Measurements from ENCODE around the gene ABITRAM.
"Not testable (repeated sequence)": the region's sequence is repeated elsewhere in the genome, so short reads cannot be mapped to it uniquely, and the experiment has no call there.

Gene ABITRAM

GRCh38 chr9:108933231-108933717, 926 bp upstream of the ABITRAM start:
- peak; percentile 0 for DNase-seq

- peak; percentile 91 for DNase-seq
Observed at GRCh38 chr9:108933718-108934322, 380 bp upstream of the ABITRAM start, which contains the start of gene ELP1. Gene ELP1 (minus strand): TSS chr9:108934124. CDS start chr9:108931146, 2,978 bp downstream.

DNA sequence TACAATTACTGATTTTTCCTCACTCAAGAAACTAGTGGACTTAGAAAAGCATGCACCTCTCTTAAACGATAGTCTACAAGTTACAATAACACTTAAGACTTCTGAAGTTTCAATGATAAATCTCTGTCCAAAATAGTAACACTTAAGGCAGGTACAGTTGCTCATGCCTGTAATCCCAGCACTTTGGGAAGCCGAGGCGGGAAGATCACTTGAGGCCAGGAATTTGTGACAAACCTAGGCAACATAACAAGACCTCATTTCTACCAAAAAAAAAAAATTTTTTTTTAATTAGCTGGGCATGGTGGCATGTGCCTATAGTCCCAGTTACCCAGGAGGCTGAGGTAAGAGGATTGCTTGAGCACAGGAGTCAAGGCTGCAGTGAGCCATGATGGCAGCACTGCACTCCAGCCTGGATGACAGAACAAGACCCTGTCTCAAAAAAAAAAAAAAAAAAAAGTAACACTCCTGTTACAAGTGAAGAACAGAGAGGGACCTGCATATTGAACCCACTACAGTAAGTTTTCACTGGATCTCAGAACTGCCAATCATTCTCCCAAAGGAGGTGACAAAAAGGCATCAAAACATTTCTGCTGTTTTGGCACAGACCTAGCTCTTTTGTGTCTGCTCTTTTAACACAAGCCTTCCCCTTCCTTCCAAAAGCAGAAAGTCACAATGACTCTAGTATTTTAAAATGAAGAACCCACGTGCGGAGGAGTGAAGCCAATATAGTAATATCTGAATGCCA, 3.5 kb downstream of the ABITRAM start:
- DNase-seq: no peak

GRCh38 chr9:108939975-108940374, 5.8 kb downstream of the ABITRAM start:
- DNase-seq: no peak

DNA sequence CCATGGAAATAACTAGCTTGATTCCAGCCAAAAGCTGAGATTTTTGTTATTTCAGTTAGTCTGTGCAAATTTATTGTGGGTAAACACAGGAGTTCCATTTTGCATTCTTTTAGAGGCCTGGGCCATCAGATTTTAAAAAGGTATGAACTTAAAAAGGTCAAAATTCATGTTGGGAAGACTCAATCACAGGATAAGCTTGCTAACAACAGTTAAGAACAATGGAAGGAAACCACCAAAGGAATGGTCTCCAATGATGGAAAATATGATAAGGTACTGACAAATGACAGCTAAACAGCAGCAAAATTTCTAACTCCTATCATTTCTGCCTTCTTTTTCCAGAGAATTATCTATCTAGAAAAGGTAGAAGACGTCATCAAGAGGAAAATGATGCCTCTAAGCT, 16.0 kb downstream of the ABITRAM start:
- DNase-seq: no peak

DNA sequence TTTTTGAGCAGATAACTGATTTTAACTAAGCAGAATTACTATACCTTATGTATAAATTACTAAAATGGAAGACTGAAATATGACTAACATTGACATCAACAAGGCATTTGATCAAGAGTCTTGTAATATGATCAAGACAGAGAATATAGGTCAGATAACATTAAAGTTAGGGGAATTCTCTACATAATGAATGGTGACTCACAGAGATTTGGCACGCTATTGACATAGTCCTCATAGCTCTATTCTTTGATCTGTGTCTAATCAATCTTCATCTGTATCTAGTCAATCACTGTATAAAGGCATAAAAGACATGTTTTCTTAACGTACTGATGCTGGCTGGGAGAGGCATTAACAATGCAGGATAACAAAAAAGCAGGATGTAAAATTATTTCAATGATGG, 17.4 kb downstream of the ABITRAM start:
- DNase-seq: no peak

DNA sequence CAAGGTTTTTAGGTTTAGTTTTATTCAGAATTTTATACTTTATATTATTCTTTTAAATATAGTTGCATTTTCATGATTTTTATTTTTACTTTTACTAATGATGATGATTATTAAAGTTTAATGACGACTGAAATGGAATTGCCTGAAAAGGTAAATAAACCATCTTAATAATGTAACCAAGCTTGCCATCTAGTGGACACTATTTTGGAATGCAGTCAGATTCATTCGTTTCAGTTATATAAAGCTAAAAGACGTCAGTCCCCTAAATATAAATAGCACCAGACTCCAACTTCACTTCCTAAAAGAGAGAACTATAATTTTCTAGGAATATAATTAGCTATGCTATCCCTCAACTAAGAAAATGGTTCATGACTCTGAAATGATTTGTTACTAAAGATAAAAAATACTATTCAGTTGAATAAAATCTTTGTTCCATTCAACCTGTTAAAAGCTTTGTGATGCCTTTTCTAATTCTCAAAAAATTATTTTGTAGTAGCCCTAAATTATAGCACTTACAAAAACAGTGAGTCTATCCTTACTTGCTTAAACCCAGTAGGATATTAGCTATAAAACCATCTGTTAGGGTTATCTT, 19.9 kb downstream of the ABITRAM start:
- no peak for DNase-seq

DNA sequence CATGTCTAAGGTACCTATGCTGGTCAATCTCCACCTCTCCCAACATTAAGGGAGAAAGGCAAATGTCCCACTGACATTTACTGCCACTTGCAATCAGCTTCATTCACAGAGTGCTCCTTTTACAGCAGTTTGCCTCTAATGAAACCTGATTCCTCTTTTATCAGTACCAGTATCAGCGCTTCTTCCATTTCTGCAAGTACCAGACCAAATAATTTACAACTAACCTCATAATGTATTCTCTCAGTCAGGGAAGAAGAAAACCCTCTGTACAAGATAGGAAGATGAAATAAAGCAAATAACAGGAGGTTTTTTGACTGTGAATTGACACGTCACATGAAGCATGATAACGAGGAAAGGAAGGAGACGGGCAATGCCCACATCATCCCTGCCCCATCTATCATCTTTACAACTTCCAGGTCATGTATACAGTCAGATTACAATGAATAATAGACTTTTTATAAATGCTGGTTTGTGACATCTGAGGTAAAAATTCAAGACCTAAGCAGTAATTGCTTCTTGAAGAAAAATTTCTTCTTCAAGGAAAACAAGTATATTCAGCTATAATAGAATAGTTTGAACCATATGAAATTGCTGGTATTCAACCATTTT, 21.9 kb downstream of the ABITRAM start:
- no peak for DNase-seq

GRCh38 chr9:108956631-108957026, 22.4 kb downstream of the ABITRAM start:
- no peak for DNase-seq

DNA sequence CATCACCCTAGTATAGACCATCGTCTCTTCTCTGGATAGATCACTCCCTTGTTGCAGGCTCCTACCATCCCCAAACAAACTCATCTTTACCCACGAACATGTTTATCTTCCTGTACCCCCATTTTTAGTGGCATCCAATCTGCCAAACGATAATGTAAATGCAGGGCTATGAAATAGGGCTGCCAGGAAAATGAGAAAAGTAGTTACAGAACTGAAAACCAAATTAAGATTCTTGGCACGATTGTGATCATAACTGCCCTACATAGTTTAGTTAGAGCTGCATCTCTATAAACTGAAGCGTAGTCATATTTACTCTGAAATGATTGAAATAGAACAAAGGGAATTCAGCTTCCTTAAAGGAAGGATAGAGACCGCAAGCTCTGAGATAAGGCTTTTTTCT, 26.1 kb downstream of the ABITRAM start:
- DNase-seq: no peak

- no peak for DNase-seq
Observed at GRCh38 chr9:108961151-108961550, 27.0 kb downstream of the ABITRAM start.

DNA sequence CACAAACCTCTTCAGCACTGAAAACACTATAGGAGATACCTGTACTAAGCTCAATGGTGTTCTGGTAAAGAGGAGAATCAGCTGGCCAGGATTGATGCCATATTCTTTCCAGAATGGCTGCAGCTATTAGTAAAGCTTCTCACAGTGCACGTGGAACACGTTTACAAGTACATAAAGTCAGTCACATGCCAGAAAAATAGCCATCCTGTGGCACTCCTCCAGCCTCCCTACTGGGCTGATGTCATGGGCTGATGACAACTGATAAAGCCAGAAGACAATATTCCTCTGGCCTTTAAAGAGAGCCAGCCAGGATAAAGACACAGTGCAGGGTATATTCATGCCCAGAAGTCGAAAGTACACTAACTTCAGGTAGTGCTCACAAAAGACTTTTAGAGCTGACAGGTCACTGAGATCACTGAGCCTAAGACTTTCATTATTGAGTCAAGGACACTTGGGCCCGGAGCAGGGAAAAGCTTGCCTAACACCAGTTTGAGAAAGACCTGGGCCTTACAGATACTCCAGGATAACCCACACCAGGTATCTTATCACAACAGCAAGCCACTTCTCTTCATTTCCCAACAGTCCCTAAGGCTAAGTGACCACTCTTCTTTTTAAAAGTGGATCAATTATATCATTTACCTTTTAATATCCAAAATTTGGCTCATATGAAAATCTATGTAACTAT, 29.4 kb downstream of the ABITRAM start:
- DNase-seq: no peak

- no peak for DNase-seq
Observed at GRCh38 chr9:108967916-108968315, 33.7 kb downstream of the ABITRAM start.

- not testable (repeated sequence) for DNase-seq
Observed at GRCh38 chr9:108971392-108971791, 37.2 kb downstream of the ABITRAM start.

DNA sequence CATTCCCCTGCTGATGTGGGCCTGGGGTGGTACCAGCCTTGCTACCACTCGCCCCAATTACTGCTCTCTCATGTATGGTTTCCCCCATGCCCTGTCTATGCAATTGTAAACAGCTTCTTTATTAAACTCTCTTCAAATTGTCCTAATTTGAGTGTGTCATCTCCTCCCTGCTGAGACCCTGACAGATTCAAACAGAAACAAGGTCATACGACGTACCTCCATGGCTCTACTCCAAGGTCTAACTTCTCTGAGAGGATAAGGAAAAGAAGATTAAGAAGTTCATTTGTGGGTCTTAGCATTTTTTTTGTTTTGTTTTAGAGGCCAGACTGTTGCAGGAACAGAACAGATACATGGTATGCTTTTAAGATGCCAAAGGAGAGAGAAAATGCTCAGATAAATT, 38.0 kb downstream of the ABITRAM start:
- DNase-seq: no peak

DNA sequence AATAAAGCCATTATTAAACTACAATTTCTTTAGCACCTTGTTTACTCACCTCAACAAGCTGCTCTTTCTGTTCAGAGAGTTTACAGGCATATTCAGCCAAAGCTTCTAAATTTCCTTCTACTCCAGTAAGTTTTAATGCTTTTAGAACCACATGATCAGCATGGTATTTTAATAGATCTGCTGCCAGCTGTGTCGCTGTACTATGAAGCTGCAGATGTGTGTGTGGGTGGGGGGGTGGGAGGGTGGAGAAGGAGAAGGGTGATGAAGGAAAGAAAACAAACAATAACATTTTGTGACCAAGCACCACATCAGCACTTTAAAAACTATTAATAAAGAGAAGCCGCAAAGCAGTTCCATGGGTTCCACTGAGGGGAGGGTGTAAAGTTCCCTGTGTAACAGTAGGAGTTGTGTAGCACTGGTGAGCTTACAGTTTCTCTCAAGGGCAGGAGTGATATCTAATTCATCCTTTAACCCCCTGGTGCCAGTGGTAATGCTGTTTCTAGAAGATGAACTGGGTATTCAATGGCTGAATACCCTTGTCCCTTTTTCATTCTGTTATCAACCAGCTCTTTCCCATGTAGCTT, 38.5 kb downstream of the ABITRAM start:
- no peak for DNase-seq

GRCh38 chr9:108973895-108974294, 39.7 kb downstream of the ABITRAM start:
- DNase-seq: no peak

DNA sequence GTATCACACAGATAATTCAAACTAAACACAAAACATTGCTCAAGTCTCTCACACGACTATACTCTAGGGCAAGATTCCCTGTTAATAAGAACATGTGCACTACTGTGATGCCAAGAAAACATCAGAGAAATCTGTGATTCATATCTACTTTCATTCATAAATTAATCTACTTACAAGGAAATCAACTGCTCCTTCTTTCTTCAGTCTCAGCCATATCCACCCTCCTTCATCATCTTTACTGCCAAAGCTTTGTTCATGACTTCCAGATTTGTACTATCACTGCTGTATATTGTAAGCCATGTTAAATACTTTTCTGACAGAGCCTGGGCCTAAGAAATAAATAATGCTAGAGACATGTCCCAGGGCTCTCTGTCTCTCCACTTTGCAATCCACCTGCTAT, 44.0 kb downstream of the ABITRAM start:
- no peak for DNase-seq

DNA sequence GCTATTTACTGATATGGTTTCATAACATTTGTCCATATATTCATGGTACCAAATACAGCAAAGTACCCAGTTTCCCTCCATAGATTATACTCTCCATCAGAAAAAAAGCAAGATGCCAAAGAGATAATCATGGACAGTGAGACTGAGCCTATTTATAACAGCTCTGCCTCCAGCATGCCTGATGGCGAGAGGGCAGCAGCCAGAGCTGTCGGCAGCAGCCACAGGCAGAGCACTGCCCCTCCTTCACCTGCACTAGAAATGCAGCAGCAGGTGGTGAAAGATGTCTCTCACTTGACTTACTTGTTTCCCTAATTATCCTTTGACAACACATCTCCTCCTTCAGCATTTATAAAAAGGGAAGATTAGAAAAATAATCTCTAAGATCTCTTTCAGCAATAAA, 46.7 kb downstream of the ABITRAM start:
- no peak for DNase-seq

GRCh38 chr9:108983885-108984284, 49.7 kb downstream of the ABITRAM start:
- no peak for DNase-seq

All from stimulated activated CD4-positive, alpha-beta T cell treated with anti-CD3 and anti-CD28 coated beads, Interleukin-12 subunit alpha, Interleukin-12 subunit beta, amount 100 ng/mL, for 4 hours (primary cell).